OCI-LY1 (cell line): ENCODE data around the gene DDX42.

Experiments used
- H2AFZ ChIP-seq: fragments of 200-600 bp; sonication (generic), shearing (Covaris generic); 2 replicates; pipeline ENCODE4 v1.6.0; 2014; ENCODE audit warnings: antibody characterized with exemption, mild to moderate bottlenecking, low read length
- H3F3A ChIP-seq: fragments of 200-600 bp; sonication (generic), shearing (Covaris generic); 2 replicates; pipeline ENCODE4 v1.6.0; 2014; ENCODE audit warnings: mild to moderate bottlenecking, antibody characterized with exemption, low read length, moderate library complexity; ENCODE audit not compliant: insufficient read depth
- H3K27ac ChIP-seq: fragments of 200-600 bp; sonication (generic); 2 replicates; pipeline ENCODE4 v1.5.1; 2014; ENCODE audit warnings: low read length, mixed run types, mild to moderate bottlenecking, low read depth; ENCODE audit not compliant: poor library complexity, severe bottlenecking
- H3K27me3 ChIP-seq: fragments of 200-600 bp; sonication (generic); 2 replicates; pipeline ENCODE4 v1.6.0; 2014; ENCODE audit warnings: antibody characterized with exemption, mild to moderate bottlenecking, low read length, moderate library complexity; ENCODE audit not compliant: insufficient read depth
- H3K36me3 ChIP-seq: fragments of 200-600 bp; sonication (generic); 2 replicates; pipeline ENCODE4 v1.6.1; 2014; ENCODE audit warnings: mild to moderate bottlenecking, antibody characterized with exemption, low read length, moderate library complexity, mixed read lengths; ENCODE audit not compliant: insufficient read depth
- H3K4me1 ChIP-seq: fragments of 200-600 bp; sonication (generic); 2 replicates; pipeline ENCODE4 v1.5.1; 2014; ENCODE audit warnings: mild to moderate bottlenecking, low read length, moderate library complexity; ENCODE audit not compliant: insufficient read depth, severe bottlenecking
- H3K4me2 ChIP-seq: fragments of 200-600 bp; sonication (generic), shearing (Covaris generic); 2 replicates; pipeline ENCODE4 v1.6.1; 2014; ENCODE audit warnings: low read length
- H3K4me3 ChIP-seq: fragments of 200-600 bp; sonication (generic); 2 replicates; pipeline ENCODE4 v1.5.1; 2014; ENCODE audit warnings: low read length, low read depth, mild to moderate bottlenecking, mixed read lengths; ENCODE audit not compliant: poor library complexity, severe bottlenecking
- H3K79me2 ChIP-seq: fragments of 200-600 bp; shearing (Covaris generic); 2 replicates; pipeline ENCODE4 v1.6.1; 2016; ENCODE audit warnings: mixed run types, low read length, mixed read lengths; ENCODE audit not compliant: insufficient read depth
- H3K9ac ChIP-seq: fragments of 200-600 bp; sonication (generic), shearing (Covaris generic); 2 replicates; pipeline ENCODE4 v1.6.1; 2014; ENCODE audit warnings: mild to moderate bottlenecking, low read length, mixed read lengths
- H3K9me2 ChIP-seq: fragments of 200-600 bp; sonication (generic), shearing (Covaris generic); 2 replicates; pipeline ENCODE4 v1.6.1; 2014; ENCODE audit warnings: low read depth, mild to moderate bottlenecking, low read length, mixed read lengths
- H3K9me3 ChIP-seq: fragments of 200-600 bp; shearing (Covaris generic); 2 replicates; pipeline ENCODE4 v1.6.1; 2014; ENCODE audit warnings: low read length, mixed read lengths
- H4K20me1 ChIP-seq: fragments of 200-600 bp; sonication (generic), shearing (Covaris generic); 2 replicates; pipeline ENCODE4 v1.6.0; 2016; ENCODE audit warnings: mild to moderate bottlenecking, low read length; ENCODE audit not compliant: insufficient read depth
- CTCF ChIP-seq: fragments of 200-600 bp; sonication (generic), shearing (Covaris generic); IDR thresholded peaks from 2 replicates; pipeline ENCODE4 v1.5.1; 2017; ENCODE audit warnings: mild to moderate bottlenecking, antibody characterized with exemption, low read length, moderate library complexity, mixed read lengths
- EZH2 ChIP-seq: fragments of 200-600 bp; sonication (generic), shearing (Covaris generic); IDR thresholded peaks from 2 replicates; pipeline ENCODE4 v1.8.0; 2017; ENCODE audit warnings: borderline replicate concordance, mixed run types, mild to moderate bottlenecking, antibody characterized with exemption, low read length, moderate library complexity, mixed read lengths

The DDX42 gene

GRCh38 chr17:63837480-63837879 is 63.5 kb downstream of the DDX42 start:
- Histone ChIP-seq H3K27me3 (no peaks in the 10 kb centered on the region), H3K4me3 (no peak overlapping the region), H3K4me2 (no peak overlapping the region), H3K36me3 (peaks cover 53% of the 10 kb centered on the region), H4K20me1 (no peaks in the 10 kb centered on the region), H3K9ac (no peak overlapping the region), H3K4me1 (peaks cover 38% of the 10 kb centered on the region), H3K79me2 (peaks cover 36% of the 10 kb centered on the region), H2AFZ (no peak overlapping the region), H3K9me2 (no peaks in the 10 kb centered on the region), H3K27ac (no peak overlapping the region), H3K9me3 (no peaks in the 10 kb centered on the region), H3F3A (no peaks in the 10 kb centered on the region)
- TF ChIP-seq EZH2 (no peak), CTCF (no peak)

- H4K20me1 ChIP-seq, result no peaks in the 10 kb centered on the region
- H3K9me2 ChIP-seq, result no peaks in the 10 kb centered on the region
- peaks cover 36% of the 10 kb centered on the region for H3K79me2 ChIP-seq
- no peak overlapping the region for H2AFZ ChIP-seq
- no peaks in the 10 kb centered on the region for H3F3A ChIP-seq
- H3K36me3 ChIP-seq, result peaks cover 47% of the 10 kb centered on the region
- no peak overlapping the region for H3K27ac ChIP-seq
- no peak overlapping the region for H3K4me3 ChIP-seq
- H3K9me3 ChIP-seq, result no peaks in the 10 kb centered on the region
- peak overlapping the region; percentile 65; the same call in 1 of the 2 replicates for H3K4me2 ChIP-seq
- H3K4me1 ChIP-seq, result peaks cover 38% of the 10 kb centered on the region
- no peaks in the 10 kb centered on the region for H3K27me3 ChIP-seq
- H3K9ac ChIP-seq, result no peak overlapping the region; the same call in 1 of the 2 replicates
- TF ChIP-seq EZH2, result no peak
- TF ChIP-seq CTCF, result no peak
Observed at GRCh38 chr17:63837962-63838600, 64.1 kb downstream of the DDX42 start.

- H3K4me1 ChIP-seq, result peaks cover 42% of the 10 kb centered on the region
- peaks cover 36% of the 10 kb centered on the region for H3K79me2 ChIP-seq
- H3K4me3 ChIP-seq, result peak overlapping the region; percentile 43
- H3K9me2 ChIP-seq, result no peaks in the 10 kb centered on the region
- no peaks in the 10 kb centered on the region for H3K27me3 ChIP-seq
- TF ChIP-seq CTCF (no peak), EZH2 (no peak)
- H3K27ac ChIP-seq, result peak overlapping the region; percentile 54
- peak overlapping the region; percentile 65 for H3K4me2 ChIP-seq
- no peaks in the 10 kb centered on the region for H4K20me1 ChIP-seq
- no peak overlapping the region for H2AFZ ChIP-seq
- no peaks in the 10 kb centered on the region for H3K9me3 ChIP-seq
- peaks cover 41% of the 10 kb centered on the region for H3K36me3 ChIP-seq
- 0 out of 2 replicates have a peak, but pooled peaks cover 2% of the 10 kb centered on the region for H3F3A ChIP-seq
- H3K9ac ChIP-seq, result peak overlapping the region; percentile 48; the same call in 1 of the 2 replicates
Observed at GRCh38 chr17:63838631-63839171, 64.7 kb downstream of the DDX42 start.
